GM23338 (cell line): ENCODE data around the gene SHANK1. TPM values are rescaled to one million over a fixed set of nuclear protein-coding genes. Genes with fewer than 3 reads are reported as not detected.

Experiments used
- ATAC-seq: fragments of 200-7000 bp; cut with Tn5 transposase; 3 replicates; pipeline ENCODE4 v1.9.1; 2020
- DNase-seq: peaks from one replicate; pipeline ENCODE4 v3.0.0-alpha.2; 2015; ENCODE audit warnings: low spot score
- H2AFZ ChIP-seq: fragments of 200-600 bp; sonication (generic); 2 replicates; pipeline ENCODE4 v1.8.0; 2016; ENCODE audit warnings: antibody characterized with exemption, mild to moderate bottlenecking, moderate library complexity
- H3F3A ChIP-seq: fragments of 200-600 bp; sonication (generic); replicated peaks from 2 replicates; pipeline ENCODE4 v1.8.0; 2017; ENCODE audit warnings: antibody characterized with exemption, mixed run types, low read depth
- H3K27ac ChIP-seq: fragments of 200-600 bp; sonication (generic); 2 replicates; pipeline ENCODE4 v1.6.1; 2016; ENCODE audit warnings: low read depth
- H3K27me3 ChIP-seq: fragments of 200-600 bp; sonication (generic); 2 replicates; pipeline ENCODE4 v1.8.0; 2016; ENCODE audit warnings: mild to moderate bottlenecking, mixed run types, moderate library complexity; ENCODE audit not compliant: insufficient read depth
- H3K36me3 ChIP-seq: fragments of 200-600 bp; sonication (generic); 2 replicates; pipeline ENCODE4 v1.8.0; 2016; ENCODE audit warnings: mild to moderate bottlenecking; ENCODE audit not compliant: insufficient read depth
- H3K4me1 ChIP-seq: fragments of 200-600 bp; sonication (generic); 2 replicates; pipeline ENCODE4 v1.8.0; 2016; ENCODE audit warnings: mild to moderate bottlenecking, moderate library complexity; ENCODE audit not compliant: insufficient read depth
- H3K4me2 ChIP-seq: fragments of 200-600 bp; sonication (generic); 2 replicates; pipeline ENCODE4 v1.7.1; 2017; ENCODE audit warnings: mixed run types
- H3K4me3 ChIP-seq: fragments of 200-600 bp; sonication (generic); 2 replicates; pipeline ENCODE4 v1.6.1; 2016; ENCODE audit warnings: mixed run types
- H3K79me2 ChIP-seq: fragments of 200-600 bp; sonication (generic); replicated peaks from 2 replicates; pipeline ENCODE4 v1.8.0; 2017; ENCODE audit warnings: mild to moderate bottlenecking; ENCODE audit not compliant: insufficient read depth
- H3K9me2 ChIP-seq: fragments of 200-600 bp; sonication (generic); 2 replicates; pipeline ENCODE4 v1.8.0; 2017; ENCODE audit not compliant: insufficient read depth
- H4K20me1 ChIP-seq: fragments of 200-600 bp; sonication (generic); replicated peaks from 2 replicates; pipeline ENCODE4 v1.8.0; 2017; ENCODE audit warnings: mild to moderate bottlenecking; ENCODE audit not compliant: insufficient read depth
- H3K27ac Mint-ChIP-seq: 2 replicates; pipeline ENCODE4 v1.8.0; 2020; ENCODE audit warnings: inconsistent platforms, mild to moderate bottlenecking, moderate library complexity, mixed read lengths
- H3K27me3 Mint-ChIP-seq: 3 replicates; pipeline ENCODE4 v1.8.0; 2022; ENCODE audit warnings: low read depth, mild to moderate bottlenecking, moderate library complexity, mixed read lengths, inconsistent platforms; ENCODE audit not compliant: insufficient read depth, poor library complexity
- H3K36me3 Mint-ChIP-seq: 3 replicates; pipeline ENCODE4 v1.8.0; 2021; ENCODE audit warnings: low read depth, mild to moderate bottlenecking, inconsistent platforms, moderate library complexity, mixed read lengths
- H3K4me1 Mint-ChIP-seq: 3 replicates; pipeline ENCODE4 v1.8.0; 2020; ENCODE audit warnings: mild to moderate bottlenecking, inconsistent platforms, mixed read lengths
- H3K4me3 Mint-ChIP-seq: 3 replicates; pipeline ENCODE4 v1.8.0; 2021; ENCODE audit warnings: moderate library complexity, mild to moderate bottlenecking, inconsistent platforms, mixed read lengths
- H3K9me3 Mint-ChIP-seq: 3 replicates; pipeline ENCODE4 v1.8.0; 2020; ENCODE audit warnings: moderate library complexity, mild to moderate bottlenecking, inconsistent platforms, mixed read lengths
- CREB1 ChIP-seq: fragments of 250-450 bp; sonication (Bioruptor Pico); IDR thresholded peaks from 2 replicates; pipeline ENCODE4 v1.5.0; 2020; ENCODE audit warnings: low read depth, mild to moderate bottlenecking, moderate library complexity
- CTCF ChIP-seq, 2 experiments: fragments of 200-600 bp in 1 of 2; sonication (generic) in 1 of 2; conservative IDR thresholded peaks; 2 replicates each; pipeline versions ENCODE4 v1.5.1 to v1.6.1; 2016 to 2017; ENCODE audit warnings: antibody characterized with exemption in 2 of 2, low read depth in 2 of 2, mild to moderate bottlenecking in 2 of 2, moderate library complexity in 1 of 2
- EZH2 ChIP-seq: fragments of 200-600 bp; sonication (generic); IDR thresholded peaks from one replicate; pipeline ENCODE4 v1.8.0; 2017; ENCODE audit warnings: antibody characterized with exemption, mild to moderate bottlenecking, low read depth; ENCODE audit not compliant: unreplicated experiment
- NANOG ChIP-seq: IDR thresholded peaks from 2 replicates; pipeline ENCODE4 v1.6.1; 2016; ENCODE audit warnings: antibody characterized with exemption, borderline replicate concordance
- REST ChIP-seq: IDR thresholded peaks from one replicate; pipeline ENCODE4 v1.6.1; 2018; ENCODE audit warnings: antibody characterized with exemption; ENCODE audit not compliant: unreplicated experiment
- STAT1 ChIP-seq: IDR thresholded peaks from one replicate; pipeline ENCODE4 v1.6.1; 2016; ENCODE audit warnings: antibody characterized with exemption; ENCODE audit not compliant: unreplicated experiment
- ZNF331 ChIP-seq: fragments of 250-450 bp; sonication (Bioruptor Pico); IDR thresholded peaks from 2 replicates; pipeline ENCODE4 v1.5.0; 2020; ENCODE audit warnings: low read depth, mild to moderate bottlenecking, moderate library complexity
- ZNF462 ChIP-seq: fragments of 250-450 bp; sonication (Bioruptor Pico); IDR thresholded peaks from 2 replicates; pipeline ENCODE4 v1.5.0; 2020; ENCODE audit warnings: mild to moderate bottlenecking, moderate library complexity
- long read RNA-seq: library from polyadenylated mRNA; unstranded; transcript quantifications from one replicate; pipeline ENCODE4 v2.0.0, GENCODE V29; 2020; ENCODE audit not compliant: unreplicated experiment
- polyA plus RNA-seq: library from polyadenylated mRNA; unstranded; fragments of >200 nt; fragmentation: Nextera tagmentation; extraction: Ambion mirVana; gene quantifications from 2 replicates; pipeline ENCODE4 v1.2.1, GENCODE V29; 2016
- total RNA-seq: library from RNA; depleted of rRNA; stranded (reverse); fragments of >200 nt; shearing (Covaris generic); gene quantifications from 2 replicates; pipeline ENCODE4 v1.2.3, GENCODE V29; 2014; rRNA removed
- TF ChIP-seq, protein P1 (sequence below): IDR thresholded peaks from 2 replicates; pipeline ENCODE4 v1.6.1; 2016; ENCODE audit warnings: antibody characterized with exemption

Gene SHANK1
- total RNA-seq (3.3 and 4.1 TPM in 2 replicates), polyA plus RNA-seq (0.23 and 0.30 TPM in 2 replicates)
- long read RNA-seq = 0 reads

GRCh38 chr19:50719566-50719965, at the start of gene SHANK1:
Gene SHANK1, minus strand, starts transcription at chr19:50719802. Its CDS starts 2,883 bp downstream, at chr19:50716919.
- Histone ChIP-seq H3K9me2 (no peaks in the 10 kb centered on the region), H3K4me1 (peaks cover 44% of the 10 kb centered on the region), H3K27ac (no peak within 1 kb of the TSS), H3F3A (0 out of 2 replicates have a peak, but pooled peaks cover 4% of the 10 kb centered on the region), H3K36me3 (no peaks in the 10 kb centered on the region), H3K4me3 (peak within 1 kb of the TSS; percentile 85), H2AFZ (no peak within 1 kb of the TSS), H3K79me2 (no peaks in the 10 kb centered on the region), H3K4me2 (peak within 1 kb of the TSS; percentile 84), H4K20me1 (no peaks in the 10 kb centered on the region), H3K27me3 (peaks cover 53% of the 10 kb centered on the region)
- H3K27me3 Mint-ChIP-seq = peaks cover 19% of the 10 kb centered on the region
- no peak within 1 kb of the TSS for H3K27ac Mint-ChIP-seq
- H3K36me3 Mint-ChIP-seq = peaks cover 38% of the 10 kb centered on the region
- TF ChIP-seq REST (no peak), NANOG (no peak), CTCF (conservative IDR thresholded peaks at IDR 0.05; ENCODE audit: low read depth in 2 of 2) (no peak), CREB1 (CRISPR knock-in tag) (no peak), ZNF462 (CRISPR knock-in tag) (no peak), ZNF331 (no peak), EZH2 (no peak), STAT1 (no peak)
- TF ChIP-seq, protein P1, sequence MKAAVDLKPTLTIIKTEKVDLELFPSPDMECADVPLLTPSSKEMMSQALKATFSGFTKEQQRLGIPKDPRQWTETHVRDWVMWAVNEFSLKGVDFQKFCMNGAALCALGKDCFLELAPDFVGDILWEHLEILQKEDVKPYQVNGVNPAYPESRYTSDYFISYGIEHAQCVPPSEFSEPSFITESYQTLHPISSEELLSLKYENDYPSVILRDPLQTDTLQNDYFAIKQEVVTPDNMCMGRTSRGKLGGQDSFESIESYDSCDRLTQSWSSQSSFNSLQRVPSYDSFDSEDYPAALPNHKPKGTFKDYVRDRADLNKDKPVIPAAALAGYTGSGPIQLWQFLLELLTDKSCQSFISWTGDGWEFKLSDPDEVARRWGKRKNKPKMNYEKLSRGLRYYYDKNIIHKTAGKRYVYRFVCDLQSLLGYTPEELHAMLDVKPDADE = no peak
- ATAC-seq (no peak), DNase-seq (peak; percentile 85)
- H3K4me1 Mint-ChIP-seq = no peaks in the 10 kb centered on the region
- peaks cover 77% of the 10 kb centered on the region for H3K9me3 Mint-ChIP-seq
- H3K4me3 Mint-ChIP-seq = no peak within 1 kb of the TSS; the same call in 2 of the 3 replicates
